ENCODE results near the gene ANKRD24. TPM values are rescaled to one million over a fixed set of nuclear protein-coding genes. Genes with fewer than 3 reads are reported as not detected.

Gene ANKRD24
- total and polyA plus RNA-seq, 2 of the 13 experiments (the other 11 are each of a cell fraction or from before 2014, with no cell fraction given), result 0.13 to 0.24 TPM

DNA sequence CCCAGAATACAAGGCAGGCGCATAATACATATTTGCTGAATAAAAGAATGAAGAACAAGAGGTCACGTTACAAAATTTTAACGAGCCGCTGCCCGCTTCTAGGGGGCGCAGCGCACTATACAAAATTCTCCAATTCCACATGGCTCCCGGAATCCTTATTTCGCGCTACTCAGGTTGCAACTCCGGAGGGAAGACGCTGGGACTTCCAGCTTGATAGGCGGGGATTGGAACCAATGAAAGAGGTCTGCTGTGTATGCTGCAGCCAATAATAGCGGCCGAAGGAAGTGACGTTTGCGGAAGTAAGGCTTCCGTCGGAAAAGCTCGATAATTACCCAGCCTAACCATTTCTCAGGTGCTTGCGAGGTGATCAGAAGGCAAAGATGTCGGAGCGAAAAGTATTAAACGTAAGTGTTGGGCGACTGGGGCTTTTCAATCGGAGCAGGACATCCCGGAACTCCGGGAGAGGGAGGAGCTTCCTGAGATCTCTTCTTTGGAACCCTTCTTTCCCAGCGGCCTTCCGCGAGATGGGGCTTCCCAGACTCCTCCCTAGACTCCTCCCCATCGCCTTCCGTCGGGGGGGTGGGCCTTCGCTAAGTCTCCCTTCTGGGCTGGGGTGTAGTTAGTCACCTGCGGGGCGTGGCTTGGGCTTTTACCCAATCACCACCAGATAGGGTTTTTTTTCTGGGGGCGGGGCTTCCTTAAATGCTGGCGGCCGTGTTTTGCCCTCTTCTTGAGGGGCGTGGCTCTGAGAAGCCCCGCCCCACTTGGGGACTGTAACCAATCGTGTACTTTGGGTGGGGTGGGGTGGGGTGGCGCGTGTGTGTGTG is 64.5 kb downstream of the ANKRD24 start, which contains the start of gene YJU2 (continued):
- TF ChIP-seq CTCF (CRISPR knock-in tag; IDR thresholded peaks at IDR 0.05) (peak; percentile 66), ZFP1 (CRISPR knock-in tag; IDR thresholded peaks at IDR 0.05) (peak; percentile 79; the same call in 1 of the 2 replicates), NR2F2 (IDR thresholded peaks at IDR 0.05; ENCODE audit: borderline replicate concordance, low read depth) (peak; percentile 66; the same call in 1 of the 2 replicates), CREM (IDR thresholded peaks at IDR 0.05) (peak; percentile 98), CREM (CRISPR knock-in tag; IDR thresholded peaks at IDR 0.05) (0 out of 2 replicates have a peak, but pooled peaks have one; percentile 17), ZNF605 (CRISPR knock-in tag; IDR thresholded peaks at IDR 0.05) (peak; percentile 75; the same call in 1 of the 2 replicates), SMARCE1 (IDR thresholded peaks at IDR 0.05; ENCODE audit: borderline replicate concordance) (no peak), KDM4B (CRISPR knock-in tag; IDR thresholded peaks at IDR 0.05) (peak; percentile 38; the same call in 1 of the 2 replicates), LCORL (IDR thresholded peaks at IDR 0.05) (peak; percentile 77), LCORL (CRISPR knock-in tag; IDR thresholded peaks at IDR 0.05) (no peak; the same call in none of the 2 replicates), ZNF317 (CRISPR knock-in tag; IDR thresholded peaks at IDR 0.05) (peak; percentile 67; the same call in 1 of the 2 replicates), SMAD3 (CRISPR knock-in tag; IDR thresholded peaks at IDR 0.05) (peak; percentile 56; the same call in 1 of the 2 replicates), ZNF703 (CRISPR knock-in tag; IDR thresholded peaks at IDR 0.05; ENCODE audit: borderline replicate concordance) (no peak), ZNF678 (CRISPR knock-in tag; IDR thresholded peaks at IDR 0.05) (no peak), MLLT10 (CRISPR knock-in tag; IDR thresholded peaks at IDR 0.05) (no peak), PRMT3 (CRISPR knock-in tag; IDR thresholded peaks at IDR 0.05; ENCODE audit: borderline replicate concordance, low read depth) (no peak), KMT2B (CRISPR knock-in tag; IDR thresholded peaks at IDR 0.05) (peak; percentile 71), CEBPZ (IDR thresholded peaks at IDR 0.05; ENCODE audit: low read length) (0 out of 2 replicates have a peak, but pooled peaks have one; percentile 8), POLR2AphosphoS5 (IDR thresholded peaks at IDR 0.05; ENCODE audit: low read depth, low read length) (peak; percentile 67), GABPA (IDR thresholded peaks at IDR 0.05; ENCODE audit: low read depth, low read length) (peak; percentile 85), GABPA (CRISPR knock-in tag; IDR thresholded peaks at IDR 0.05; ENCODE audit: low read depth) (peak; percentile 99), SP140L (CRISPR knock-in tag; IDR thresholded peaks at IDR 0.05; ENCODE audit: borderline replicate concordance) (0 out of 2 replicates have a peak, but pooled peaks have one; percentile 26), KDM2A (CRISPR knock-in tag; IDR thresholded peaks at IDR 0.05; ENCODE audit: borderline replicate concordance, low read depth) (peak; percentile 74)
- TF ChIP-seq, protein P1, sequence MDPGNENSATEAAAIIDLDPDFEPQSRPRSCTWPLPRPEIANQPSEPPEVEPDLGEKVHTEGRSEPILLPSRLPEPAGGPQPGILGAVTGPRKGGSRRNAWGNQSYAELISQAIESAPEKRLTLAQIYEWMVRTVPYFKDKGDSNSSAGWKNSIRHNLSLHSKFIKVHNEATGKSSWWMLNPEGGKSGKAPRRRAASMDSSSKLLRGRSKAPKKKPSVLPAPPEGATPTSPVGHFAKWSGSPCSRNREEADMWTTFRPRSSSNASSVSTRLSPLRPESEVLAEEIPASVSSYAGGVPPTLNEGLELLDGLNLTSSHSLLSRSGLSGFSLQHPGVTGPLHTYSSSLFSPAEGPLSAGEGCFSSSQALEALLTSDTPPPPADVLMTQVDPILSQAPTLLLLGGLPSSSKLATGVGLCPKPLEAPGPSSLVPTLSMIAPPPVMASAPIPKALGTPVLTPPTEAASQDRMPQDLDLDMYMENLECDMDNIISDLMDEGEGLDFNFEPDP (CRISPR knock-in tag; conservative IDR thresholded peaks at IDR 0.05), result no peak
